Stimulated activated CD4-positive, alpha-beta T cell treated with anti-CD3 and anti-CD28 coated beads, Interleukin-4, amount 100 ng/mL, for 48 hours (primary cell): ENCODE results near the gene RAB8A.

ENCODE experiments used
- DNase-seq, 2 donors: peaks; one replicate each; pipeline ENCODE4 v3.0.0-alpha.2; 2020; ENCODE audit warnings: low read depth in 2 of 2

RAB8A gene

DNA sequence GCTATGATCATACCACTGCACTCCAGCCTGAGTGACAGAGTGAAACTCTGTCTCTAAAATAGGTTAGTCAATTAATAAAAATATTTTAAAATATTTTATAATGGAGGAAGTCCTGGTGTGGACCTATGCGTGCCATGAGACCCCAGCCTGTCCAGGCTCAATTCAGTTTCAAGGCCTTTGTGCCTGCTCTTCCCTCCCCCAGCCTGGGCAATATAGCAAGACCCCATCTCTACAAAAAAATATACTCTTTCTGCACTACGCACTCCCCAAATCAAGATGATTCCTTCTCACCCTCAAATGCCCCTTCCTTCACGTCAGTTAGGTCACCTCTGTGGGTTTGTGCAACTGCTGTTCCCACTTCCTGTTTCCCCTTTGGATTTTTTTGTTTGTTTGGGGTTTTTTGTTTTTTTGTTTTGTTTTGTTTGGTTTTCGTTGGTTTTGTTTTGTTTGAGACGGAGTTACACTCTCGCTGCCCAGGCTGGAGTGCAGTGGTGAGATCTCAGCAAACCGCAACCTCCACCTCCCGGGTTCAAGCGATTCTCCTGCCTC, 30.4 kb downstream of the RAB8A start:
- DNase-seq, result no peak

DNA sequence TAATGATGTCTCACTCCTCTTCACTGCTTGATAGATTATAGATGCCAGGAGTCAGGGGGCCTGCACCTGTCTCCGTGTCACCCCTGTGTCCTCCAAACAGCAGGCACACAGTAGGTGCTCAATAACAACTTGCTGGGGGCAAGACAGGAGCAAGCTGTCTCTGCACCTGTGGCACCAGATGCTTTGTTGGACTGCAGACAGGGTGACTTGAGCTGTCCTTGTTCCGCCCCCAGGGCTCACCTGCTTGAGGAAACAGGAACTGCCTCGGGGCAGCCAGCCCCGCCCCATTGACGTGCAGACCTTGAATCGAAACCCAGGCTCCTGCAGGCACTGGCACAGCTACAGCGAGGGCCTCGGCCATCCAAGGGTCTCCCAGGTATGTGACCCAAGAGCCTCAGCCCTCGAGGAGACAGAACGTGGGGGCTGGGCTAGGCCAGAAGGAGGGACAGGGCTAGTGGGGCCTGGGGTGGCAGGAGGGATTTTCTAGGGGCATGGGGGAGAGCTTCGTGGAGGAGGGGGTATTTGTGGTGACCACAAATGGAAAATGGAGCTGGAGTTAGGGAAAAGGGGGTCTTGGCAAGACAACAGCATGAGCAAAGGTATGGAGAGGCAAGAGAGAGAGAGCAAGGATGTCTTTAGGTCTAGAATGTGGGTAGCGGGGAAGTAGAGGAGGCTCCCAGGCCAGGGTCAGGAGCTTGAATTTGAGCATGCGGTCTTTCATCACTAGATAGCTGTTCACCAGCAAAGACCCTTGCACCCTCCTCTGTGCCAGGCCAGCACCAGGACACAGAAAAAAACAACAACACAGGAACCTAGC, 31.9 kb downstream of the RAB8A start, which contains the start of gene HSH2D:
HSH2D (plus strand) TSS at position 287 of the 817 bp plus-strand sequence. CDS start 5,066 bp downstream, outside the sequence.
- peak; percentile 68 to 69 for DNase-seq

DNA sequence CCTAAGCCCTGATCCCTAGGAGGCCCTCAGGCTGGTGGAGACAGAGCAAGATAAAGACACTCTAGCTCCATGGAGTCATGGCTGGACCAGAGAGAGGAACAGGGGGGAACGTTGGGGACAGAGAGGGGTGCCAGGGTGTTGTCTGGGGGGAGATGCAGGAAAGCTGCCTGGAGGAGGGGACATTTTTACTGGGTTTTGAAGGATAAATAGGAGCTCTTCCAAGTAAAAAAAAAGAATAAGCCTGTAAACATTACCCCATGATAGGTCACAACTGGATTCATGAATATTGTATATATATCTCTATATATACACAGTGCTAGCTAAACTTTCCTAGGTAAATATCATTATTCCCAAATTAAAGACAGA, 32.5 kb downstream of the RAB8A start:
- no peak for DNase-seq

GRCh38 chr19:16146112-16146511, 34.4 kb downstream of the RAB8A start:
- no peak for DNase-seq

- DNase-seq, result no peak
Measured at GRCh38 chr19:16148443-16149229, 36.9 kb downstream of the RAB8A start.

DNA sequence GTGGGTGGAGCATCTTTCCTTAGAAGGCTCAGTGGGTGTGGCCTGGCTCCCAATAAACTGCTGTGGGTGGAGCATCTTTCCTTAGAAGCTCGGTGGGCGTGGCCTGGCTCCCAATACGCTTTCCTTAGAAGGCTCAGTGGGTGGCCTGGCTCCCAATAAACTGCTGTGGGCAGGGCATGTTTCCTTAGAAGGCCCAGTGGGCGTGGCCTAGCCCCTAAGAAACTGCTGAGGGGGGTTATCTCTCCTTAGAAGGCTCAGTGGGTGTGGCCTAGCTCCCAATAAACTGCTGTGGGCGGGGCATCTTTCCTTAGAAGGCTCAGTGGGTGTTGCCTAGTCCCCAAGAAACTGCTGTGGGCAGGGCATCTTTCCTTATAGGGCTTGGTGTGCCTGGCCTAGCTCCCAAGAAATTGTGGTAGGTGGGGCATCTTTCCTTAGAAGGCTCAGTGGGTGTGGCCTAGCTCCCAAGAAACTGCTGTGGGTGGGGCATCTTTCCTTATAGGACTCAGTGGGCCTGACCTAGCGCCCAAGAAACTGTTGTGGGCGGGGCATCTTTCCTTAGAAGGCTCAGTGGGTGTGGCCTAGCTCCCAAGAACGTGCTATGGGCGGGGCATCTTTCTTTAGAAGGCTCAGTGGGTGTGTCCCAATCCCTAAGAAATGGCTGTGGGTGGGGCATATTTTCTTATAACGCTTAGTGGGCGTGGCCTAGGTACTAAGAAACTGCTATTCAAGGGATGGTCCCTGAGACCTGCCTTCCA, 42.1 kb downstream of the RAB8A start:
- DNase-seq, result no peak

DNA sequence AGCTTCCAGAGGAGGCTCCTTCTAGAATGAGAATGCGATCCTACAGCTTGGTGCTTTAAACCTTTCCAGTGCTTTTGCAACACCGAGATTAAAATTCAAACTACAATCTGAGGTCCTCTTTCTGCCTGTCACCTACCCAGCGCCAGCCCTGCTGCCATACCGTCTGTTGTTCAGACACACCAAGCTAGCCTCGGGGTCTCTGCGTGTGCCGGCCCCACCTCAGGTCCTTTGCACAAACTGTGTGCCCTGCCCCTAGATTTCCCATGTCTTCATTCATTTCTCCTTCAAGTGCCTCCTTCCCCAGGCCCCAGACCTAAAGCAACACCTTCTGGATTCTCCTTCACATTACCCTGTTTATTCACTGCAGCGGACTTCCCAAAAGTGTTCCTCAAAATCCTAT, 42.9 kb downstream of the RAB8A start:
- no peak for DNase-seq

GRCh38 chr19:16155128-16155527, 43.4 kb downstream of the RAB8A start:
- no peak for DNase-seq

DNA sequence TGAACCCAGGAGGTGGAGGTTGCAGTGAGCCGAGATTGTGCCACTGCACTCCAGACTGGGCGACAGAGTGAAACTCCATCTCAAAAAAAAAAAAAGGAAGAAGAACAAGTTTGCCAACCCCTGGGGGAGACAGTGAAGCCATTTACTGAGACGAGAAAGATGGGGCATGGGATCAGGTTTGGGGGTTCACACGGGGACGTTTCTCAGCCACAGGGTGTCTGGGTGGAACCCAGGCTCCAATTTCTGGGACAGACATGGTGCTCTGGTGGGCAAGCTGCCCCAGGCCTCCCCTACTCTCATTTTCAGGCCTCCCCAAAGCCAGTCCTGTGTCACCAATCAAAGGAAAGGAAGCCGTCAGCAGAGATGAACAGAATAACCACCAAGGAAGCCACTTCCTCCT, 45.2 kb downstream of the RAB8A start:
- no peak for DNase-seq

DNA sequence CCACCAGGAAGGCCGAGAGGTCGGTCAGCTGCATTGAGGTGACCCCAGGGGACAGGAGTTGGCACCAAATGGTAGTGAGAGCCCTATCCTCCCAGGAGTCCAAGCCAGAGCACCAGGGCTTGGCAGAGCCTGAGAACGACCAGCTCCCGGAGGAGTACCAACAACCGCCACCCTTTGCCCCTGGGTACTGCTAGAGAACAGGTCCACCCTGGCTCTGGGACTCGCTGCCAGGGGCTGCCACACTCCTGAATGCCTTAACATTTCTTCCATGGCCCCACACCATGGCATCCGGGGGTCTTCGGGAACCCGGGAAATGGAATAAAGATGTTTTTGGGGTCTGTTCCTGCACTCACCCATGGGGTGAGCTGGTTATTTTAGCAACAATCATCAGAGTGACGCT, 45.9 kb downstream of the RAB8A start:
- no peak for DNase-seq

DNA sequence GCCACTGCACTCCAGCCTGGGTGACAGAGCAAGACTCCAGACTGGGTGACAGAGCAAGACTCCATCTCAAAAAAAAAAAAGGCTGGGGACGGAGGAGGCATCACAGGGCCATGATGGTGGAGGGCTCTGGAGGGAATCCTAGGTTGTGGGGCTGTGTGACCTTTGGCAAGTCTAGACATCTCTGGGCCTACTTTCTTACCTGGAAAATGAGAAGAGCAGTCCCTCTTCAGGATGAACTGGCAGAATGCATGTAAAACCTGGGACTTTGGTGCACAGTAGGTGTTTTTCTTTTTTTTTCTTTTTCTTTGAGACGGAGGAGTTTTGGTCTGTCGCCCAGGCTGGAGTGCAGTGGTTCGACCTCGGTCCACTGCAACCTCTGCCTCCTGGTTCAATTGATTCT, 48.0 kb downstream of the RAB8A start:
- DNase-seq, result no peak

DNA sequence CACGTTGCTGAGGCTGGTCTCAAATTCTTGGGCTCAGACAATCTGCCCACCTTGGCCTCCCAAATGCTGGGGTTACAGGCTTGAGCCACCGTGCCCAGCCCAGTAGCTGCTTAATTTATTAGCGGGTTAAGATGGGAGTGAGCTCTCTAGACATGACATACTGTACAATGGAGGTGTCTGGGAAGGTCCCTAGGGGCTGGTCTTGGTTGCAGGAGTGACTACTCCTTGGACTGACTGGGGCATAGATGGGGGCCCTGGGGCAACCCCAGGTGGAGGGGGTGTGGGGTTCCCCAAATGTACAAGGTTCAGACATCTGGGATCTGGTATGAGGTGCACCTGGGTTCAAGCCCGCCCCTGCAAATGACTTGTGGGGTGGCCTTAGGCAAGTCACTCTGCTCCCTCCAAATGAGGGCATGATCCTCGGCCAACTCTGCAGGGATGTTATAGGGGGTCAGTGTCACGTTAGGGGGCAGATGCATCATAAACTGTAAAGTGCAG, 48.8 kb downstream of the RAB8A start:
- DNase-seq, result no peak

DNA sequence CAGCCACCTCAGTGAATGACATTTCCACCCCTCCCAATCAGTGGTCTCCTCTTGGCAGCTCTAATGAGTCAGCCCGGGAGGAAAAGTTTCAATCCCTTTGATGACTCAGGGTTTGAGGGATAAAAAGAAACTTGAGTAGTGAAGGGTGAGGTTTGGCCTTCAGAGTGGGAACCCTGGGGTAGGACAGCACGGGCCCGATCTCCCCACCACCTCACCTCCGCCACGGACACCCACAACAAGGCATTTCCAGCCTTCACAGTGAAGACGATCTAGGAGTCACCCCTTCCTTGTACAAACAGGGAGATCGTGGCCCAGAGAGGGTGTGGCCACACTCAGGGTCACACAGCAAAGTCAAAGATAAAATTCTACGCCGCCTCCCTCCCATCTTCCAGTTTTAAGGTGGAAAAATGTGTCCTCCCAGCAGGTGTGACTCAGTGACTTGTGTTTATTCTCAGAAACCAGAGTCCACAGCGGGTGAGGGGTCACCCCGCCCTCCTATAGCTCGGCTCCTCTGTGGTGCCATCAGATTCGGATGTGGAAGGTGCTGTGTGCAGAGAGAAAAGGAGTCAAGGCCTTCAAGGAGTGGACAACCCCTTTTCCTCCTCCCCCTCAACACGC, 49.4 kb downstream of the RAB8A start:
- DNase-seq, result peak; percentile 40 to 50

- peak; percentile 29 to 33 for DNase-seq
Measured at GRCh38 chr19:16161840-16162239, 50.2 kb downstream of the RAB8A start.

- DNase-seq, result no peak
Measured at GRCh38 chr19:16164222-16164890, 52.7 kb downstream of the RAB8A start.

DNA sequence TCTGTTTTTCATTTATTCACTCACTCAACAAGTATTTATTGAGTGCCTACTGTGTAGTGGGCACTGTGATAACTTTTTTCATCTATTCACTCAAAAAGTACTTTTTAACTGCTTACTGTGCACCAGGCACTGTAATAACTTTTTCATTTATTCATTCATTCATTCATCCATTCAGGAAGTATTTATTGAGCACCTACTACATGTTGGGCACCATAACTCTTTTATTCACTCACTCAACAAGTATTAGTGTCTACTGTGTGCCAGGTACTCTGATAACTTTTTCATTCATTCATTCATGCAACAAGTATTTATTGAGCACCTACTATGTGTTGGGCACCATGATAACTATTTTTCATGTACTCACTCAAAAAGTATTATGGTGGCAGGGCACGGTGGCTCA, 54.7 kb downstream of the RAB8A start:
- no peak for DNase-seq

DNA sequence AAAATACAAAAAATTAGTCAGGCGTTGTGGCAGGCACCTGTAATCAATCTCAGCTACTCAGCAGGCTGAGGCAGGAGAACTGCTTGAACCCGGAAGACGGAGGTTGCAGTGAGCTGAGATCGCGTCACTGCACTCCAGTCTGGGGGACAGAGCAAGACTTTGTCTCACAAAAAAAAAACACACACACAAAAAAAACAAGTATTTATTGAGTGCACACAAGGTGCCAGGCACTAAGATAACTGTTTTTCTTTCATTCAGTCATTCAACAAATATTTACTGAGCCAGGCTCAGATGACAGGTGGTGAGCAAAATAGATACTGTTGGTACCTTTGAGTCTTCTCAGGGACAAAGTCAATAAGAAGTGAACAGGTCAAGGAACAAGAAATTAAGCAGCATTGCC, 55.4 kb downstream of the RAB8A start:
- no peak for DNase-seq

DNA sequence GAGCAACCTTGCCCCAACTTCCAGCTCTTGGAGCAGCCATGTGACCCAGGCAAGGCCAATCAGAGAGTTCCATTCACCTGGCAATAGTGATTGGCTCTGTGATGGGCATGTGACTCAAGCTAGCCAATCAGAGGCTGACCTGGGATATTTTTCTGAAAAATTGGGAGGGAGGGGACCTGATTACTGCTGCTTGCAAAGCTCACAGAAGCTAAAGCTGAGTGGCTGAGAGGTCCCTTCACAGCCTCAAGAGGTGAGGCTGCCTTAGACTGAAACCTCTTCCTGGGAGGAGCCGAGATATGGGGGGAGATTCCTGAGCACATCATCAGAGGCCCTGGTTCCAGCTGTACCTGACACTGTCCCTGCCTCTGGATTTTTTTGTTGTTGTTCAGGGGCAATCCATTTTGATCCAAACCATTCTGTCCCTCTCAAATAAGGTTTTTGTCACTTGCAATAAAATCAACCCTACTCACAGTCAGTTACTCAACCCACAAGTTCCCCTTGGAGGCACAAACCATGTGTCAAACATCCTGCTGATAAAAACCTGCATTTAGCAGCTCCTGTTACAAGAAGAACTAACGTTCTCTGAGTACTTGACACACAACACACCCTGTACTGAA, 56.9 kb downstream of the RAB8A start:
- DNase-seq, result no peak

DNA sequence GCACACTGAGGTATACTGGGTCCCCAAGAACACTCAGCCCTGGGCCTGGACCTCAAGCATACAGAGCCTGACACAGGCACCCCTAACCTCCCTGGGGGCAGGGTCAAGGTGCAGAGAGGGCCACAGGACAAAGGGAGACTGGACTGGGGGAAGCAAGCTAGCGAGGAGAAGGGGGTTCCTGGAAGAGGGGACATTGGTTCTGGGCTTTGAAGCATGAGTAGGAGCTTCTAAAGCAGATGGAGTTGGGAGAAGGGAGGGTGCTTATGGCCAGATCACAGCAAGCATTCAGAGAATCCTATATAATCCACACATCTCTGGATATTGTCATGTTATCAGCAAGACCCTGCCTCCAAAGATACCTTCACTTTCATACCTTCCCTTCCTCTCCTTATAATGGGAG, 58.4 kb downstream of the RAB8A start:
- DNase-seq, result no peak

- DNase-seq, result no peak
Measured at GRCh38 chr19:16175954-16176353, 64.3 kb downstream of the RAB8A start.
